NCI-H82 treated with DMSO at 0.1 percent for 48 hours (cell line): Measurements from ENCODE around the gene CDC23.
"Not testable (repeated sequence)": the region's sequence is repeated elsewhere in the genome, so short reads cannot be mapped to it uniquely, and the experiment has no call there.

ENCODE experiments used
- DNase-seq: peaks from one replicate; lab custom pipeline; 2025; ENCODE audit not compliant: unreplicated experiment; lab: John Stamatoyannopoulos, UW

CDC23 gene

GRCh38 chr5:138143578-138143977 is 69.5 kb downstream of the CDC23 start:
- DNase-seq, result not testable (repeated sequence)

DNA sequence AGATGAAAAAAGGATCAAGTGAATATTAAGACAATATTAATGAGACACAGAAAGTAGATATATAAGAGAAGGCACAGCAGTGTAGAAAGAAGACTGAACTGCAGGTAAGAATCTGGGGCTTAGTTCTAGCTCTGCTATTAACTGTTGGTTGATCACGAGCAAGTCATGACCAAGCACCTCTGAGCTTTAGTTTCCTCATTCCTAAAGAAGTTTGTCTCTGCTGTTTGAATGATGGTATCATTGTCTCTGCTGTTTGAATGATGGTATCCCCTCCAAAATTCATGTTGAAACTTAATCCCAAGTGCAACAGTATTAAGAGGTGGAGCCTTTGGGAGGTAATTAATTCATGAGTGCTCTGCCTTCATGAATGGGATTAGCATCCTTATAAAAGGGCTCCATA is 71.4 kb downstream of the CDC23 start:
- no peak for DNase-seq

DNA sequence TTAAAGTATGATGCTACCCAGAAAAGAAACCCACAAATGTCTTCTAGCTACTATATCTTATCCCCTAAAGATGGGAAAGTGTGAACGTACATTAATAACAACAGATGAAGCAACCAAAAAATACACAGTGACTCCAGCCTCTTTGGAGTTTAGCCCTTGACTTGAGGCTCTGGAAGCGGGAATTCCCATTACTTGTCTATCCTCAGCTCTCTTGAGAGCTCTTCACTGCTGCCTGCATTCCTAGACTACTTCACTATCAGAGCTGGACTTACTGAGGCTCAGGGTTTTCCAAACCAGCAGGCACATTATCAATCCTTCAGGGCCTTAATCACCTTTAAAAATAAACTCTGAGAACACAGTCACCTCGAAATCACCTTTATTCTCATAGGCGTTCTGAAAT is 72.9 kb downstream of the CDC23 start:
- no peak for DNase-seq

DNA sequence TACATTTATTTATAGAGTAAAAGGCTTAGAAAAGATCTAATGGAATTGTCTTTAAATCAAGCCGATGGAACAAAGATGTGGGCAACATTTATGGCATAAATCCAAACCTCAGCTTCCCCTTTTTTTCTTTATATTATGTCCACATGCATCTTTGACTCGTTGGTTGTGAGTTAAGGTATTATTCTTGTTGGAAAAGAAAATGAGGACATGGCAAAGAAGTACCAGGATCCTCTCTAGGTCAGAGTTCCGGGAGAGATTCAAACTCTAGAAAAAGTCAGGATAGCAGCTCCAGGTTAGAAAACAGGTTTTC is 73.4 kb downstream of the CDC23 start:
- DNase-seq, result no peak

DNA sequence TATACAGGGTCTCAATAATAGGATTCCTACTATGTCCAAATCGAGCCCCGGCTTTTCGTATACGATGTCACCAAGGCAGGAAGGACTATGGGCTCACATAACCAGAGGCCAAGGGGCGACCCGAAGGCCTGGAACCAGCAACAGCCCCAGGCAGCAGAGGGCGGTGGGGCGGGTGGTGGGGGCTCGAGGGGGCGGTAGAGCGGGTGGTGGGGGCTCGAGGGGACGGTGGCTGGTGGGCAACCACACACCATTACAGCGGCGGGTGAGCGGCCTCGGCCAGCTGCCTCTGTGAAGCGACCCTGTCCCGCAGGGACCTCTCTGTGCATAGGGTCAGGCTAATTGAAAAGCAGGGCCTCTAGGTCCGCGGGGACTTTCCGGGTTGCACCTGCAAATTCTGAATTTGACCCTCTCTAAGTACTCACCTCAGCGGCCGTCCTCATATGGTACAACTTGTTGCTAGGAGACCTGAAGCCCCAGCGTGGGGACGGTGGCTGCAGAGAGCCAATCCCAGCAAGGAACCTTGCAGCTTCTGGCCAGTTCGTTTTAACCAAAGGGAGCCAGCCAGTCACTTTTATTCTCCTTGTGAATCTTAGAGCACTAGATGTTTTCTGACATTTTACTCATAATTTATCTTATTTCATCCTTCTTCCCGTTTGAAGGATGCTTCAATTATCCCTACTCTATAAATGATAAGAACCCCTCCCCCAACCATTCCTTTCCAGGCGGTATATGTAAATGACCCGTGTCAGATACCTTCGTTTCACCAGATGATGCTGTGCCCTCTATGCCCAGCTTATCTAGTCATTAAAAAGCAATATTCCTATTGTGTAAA is 74.0 kb downstream of the CDC23 start, which contains the start of gene NME5:
TSS of gene NME5 (minus strand) at position 480 of the 832 bp plus-strand sequence. CDS start 648 bp downstream, outside the sequence.
- no peak for DNase-seq
